Measurements from ENCODE around the gene VPS41.

Gene VPS41

GRCh38 chr7:38675494-38676106, 233.4 kb downstream of the VPS41 start:
- no peak for DNase-seq (ENCODE audit: low read depth in 1 of 2, low spot score in 1 of 2)

- no peak for DNase-seq (ENCODE audit: low read depth in 1 of 2, low spot score in 1 of 2)
Measured at GRCh38 chr7:38674513-38674912, 234.5 kb downstream of the VPS41 start.

GRCh38 chr7:38673795-38674194, 235.2 kb downstream of the VPS41 start:
- no peak for DNase-seq (ENCODE audit: low read depth in 1 of 2, low spot score in 1 of 2)

All from activated CD4-positive, alpha-beta T cell treated with anti-CD3 and anti-CD28 coated beads, Interleukin-2, amount 50 U/mL, for 24 hours (primary cell).